GM23248 (cell line): ENCODE results near the gene SMYD3.

ENCODE experiments used
- EZH2 ChIP-seq: fragments of 200-600 bp; sonication (generic); IDR thresholded peaks from 2 replicates; pipeline ENCODE4 v1.6.1; 2018; ENCODE audit warnings: antibody characterized with exemption, mild to moderate bottlenecking; ENCODE audit not compliant: insufficient read depth, poor library complexity, severe bottlenecking
- EZH2phosphoT487 ChIP-seq: fragments of 200-600 bp; sonication (generic); IDR thresholded peaks from 2 replicates; pipeline ENCODE4 v1.6.1; 2018; ENCODE audit warnings: antibody characterized with exemption, moderate library complexity, mild to moderate bottlenecking, low read depth; ENCODE audit not compliant: insufficient read depth

GRCh38 chr1:246434335-246434734 is 72.7 kb downstream of the SMYD3 start:
- no peak for TF ChIP-seq EZH2
- TF ChIP-seq EZH2phosphoT487: no peak
